Adipose tissue (tissue), 3 donors: Measurements from ENCODE around the gene TWSG1. TPM values are rescaled to one million over a fixed set of nuclear protein-coding genes. Genes with fewer than 3 reads are reported as not detected.

Source experiments
- H3K27ac ChIP-seq: one replicate; pipeline ENCODE4 v1.5.1; 2013; ENCODE audit warnings: low read depth, low read length
- whole genome bisulfite sequencing, 3 donors: extraction: QIAGEN DNeasy Blood & Tissue Kit; methylation state at CpG; one replicate each; pipeline ENCODE4 v1.1.7; 2013; 5-methylcytosine and 5-hydroxymethylcytosine counted together
- polyA plus RNA-seq, 3 donors: library from polyadenylated mRNA; stranded (reverse); fragments of 200-250 nt; gene quantifications; one replicate each; pipeline ENCODE4 v1.2.3, GENCODE V29; 2013
- donor health status: healthy with polysubstance abuse.
- donor health status: Bipolar disorder and iron deficiency.
- donor health status: healthy.

TWSG1 gene
- polyA plus RNA-seq, 3 donors, result 3.3 to 15.6 (median 9.6) TPM

GRCh38 chr18:9333441-9334328 lies 888 bp upstream of the TWSG1 start:
- 32 to 35% (median 35%) methylated on average over 52 of the region's 52 CpGs for WGBS, 3 donors

GRCh38 chr18:9334973-9335696 lies 562 bp downstream of the TWSG1 start:
- H3K27ac ChIP-seq, result no peak overlapping the region
- WGBS, 3 donors, result 4 to 5% (median 4%) methylated on average over 54 to 55 of the region's 55 CpGs

More at GRCh38 chr18:9333441-9334328, 888 bp upstream of the TWSG1 start:
- H3K27ac ChIP-seq, result no peak overlapping the region

- WGBS, 3 donors, result 43 to 61% (median 56%) methylated on average over 3 of the region's 3 CpGs
- H3K27ac ChIP-seq, result no peak overlapping the region
Observed at GRCh38 chr18:9335697-9336045, 1.1 kb downstream of the TWSG1 start.

GRCh38 chr18:9336827-9337226 lies 2.3 kb downstream of the TWSG1 start:
- no peak overlapping the region for H3K27ac ChIP-seq

GRCh38 chr18:9337873-9338272 lies 3.3 kb downstream of the TWSG1 start:
- WGBS, 3 donors, result 58 to 71% (median 60%) methylated on average over 3 of the region's 3 CpGs
- H3K27ac ChIP-seq, result no peak overlapping the region

- 95 to 97% (median 97%) methylated on average over 6 of the region's 6 CpGs for WGBS, 3 donors
- no peak overlapping the region for H3K27ac ChIP-seq
Observed at GRCh38 chr18:9340472-9340871, 5.9 kb downstream of the TWSG1 start.

GRCh38 chr18:9343577-9343976 lies 9.0 kb downstream of the TWSG1 start:
- no peak overlapping the region for H3K27ac ChIP-seq

- H3K27ac ChIP-seq, result no peak overlapping the region
- WGBS, 3 donors, result 93 to 100% (median 96%) methylated on average over 2 of the region's 2 CpGs
Observed at GRCh38 chr18:9346775-9347174, 12.2 kb downstream of the TWSG1 start.

- 53 to 68% (median 57%) methylated on average over 3 of the region's 3 CpGs for WGBS, 3 donors
- H3K27ac ChIP-seq, result no peak overlapping the region
Observed at GRCh38 chr18:9348079-9348671, 13.6 kb downstream of the TWSG1 start.

- H3K27ac ChIP-seq, result no peak overlapping the region
Observed at GRCh38 chr18:9348766-9349165, 14.2 kb downstream of the TWSG1 start.

- 81 to 95% (median 83%) methylated on average over 2 of the region's 2 CpGs for WGBS, 3 donors
- H3K27ac ChIP-seq, result no peak overlapping the region
Observed at GRCh38 chr18:9353596-9353995, 19.0 kb downstream of the TWSG1 start.

GRCh38 chr18:9354256-9354655 lies 19.7 kb downstream of the TWSG1 start:
- 78 to 95% (median 82%) methylated on average over 1 of the region's 1 CpG for WGBS, 3 donors
- H3K27ac ChIP-seq, result no peak overlapping the region

- WGBS, 3 donors, result 95 to 96% (median 95%) methylated on average over 2 of the region's 2 CpGs
- H3K27ac ChIP-seq, result no peak overlapping the region
Observed at GRCh38 chr18:9356976-9357375, 22.4 kb downstream of the TWSG1 start.

- H3K27ac ChIP-seq, result no peak overlapping the region
- WGBS, 3 donors, result 75 to 94% (median 79%) methylated on average over 4 of the region's 4 CpGs
Observed at GRCh38 chr18:9359796-9360195, 25.2 kb downstream of the TWSG1 start.

- H3K27ac ChIP-seq, result no peak overlapping the region
- 87 to 92% (median 91%) methylated on average over 3 of the region's 3 CpGs for WGBS, 3 donors
Observed at GRCh38 chr18:9361191-9361590, 26.6 kb downstream of the TWSG1 start.

GRCh38 chr18:9362869-9363268 lies 28.3 kb downstream of the TWSG1 start:
- WGBS, 3 donors, result 81 to 82% (median 81%) methylated on average over 1 of the region's 1 CpG
- H3K27ac ChIP-seq, result no peak overlapping the region

- WGBS, 3 donors, result 91 to 95% (median 94%) methylated on average over 8 of the region's 8 CpGs
- no peak overlapping the region for H3K27ac ChIP-seq
Observed at GRCh38 chr18:9364242-9364641, 29.7 kb downstream of the TWSG1 start.

GRCh38 chr18:9365406-9365805 lies 30.8 kb downstream of the TWSG1 start:
- WGBS, 3 donors, result 95 to 99% (median 96%) methylated on average over 7 of the region's 7 CpGs
- H3K27ac ChIP-seq, result no peak overlapping the region

- WGBS, 3 donors, result 44 to 69% (median 63%) methylated on average over 6 of the region's 6 CpGs
- no peak overlapping the region for H3K27ac ChIP-seq
Observed at GRCh38 chr18:9366126-9366714, 31.6 kb downstream of the TWSG1 start.
